HG03095 (cell line): Measurements from ENCODE around the gene TEP1.
"Not testable (repeated sequence)": the region's sequence is repeated elsewhere in the genome, so short reads cannot be mapped to it uniquely, and the experiment has no call there.

ENCODE experiments used
- ATAC-seq: cut with Tn5 transposase; IDR thresholded peaks from one replicate; pipeline ENCODE4 v1.9.1; 2021; ENCODE audit warnings: moderate library complexity; ENCODE audit not compliant: unreplicated experiment

The TEP1 gene

DNA sequence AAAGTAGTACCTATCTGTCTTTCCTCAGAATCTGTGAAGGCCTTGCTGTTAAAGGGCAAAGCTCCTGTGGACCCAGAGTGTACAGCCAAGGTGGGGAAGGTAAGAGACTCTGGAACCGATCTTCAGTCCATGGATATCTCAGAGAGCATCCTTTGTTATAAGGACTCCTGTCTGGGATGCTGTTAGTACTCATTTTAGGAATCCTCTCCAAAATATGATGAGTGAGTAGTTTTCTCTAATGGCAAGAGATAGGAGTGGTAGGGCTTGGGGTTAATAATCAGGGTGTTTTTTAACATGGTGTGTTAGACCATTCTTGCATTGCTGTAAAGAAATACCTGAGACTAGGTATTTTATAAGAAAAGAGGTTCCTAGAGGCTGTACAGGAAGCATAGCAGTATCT, 67.9 kb downstream of the TEP1 start:
- ATAC-seq: no peak

DNA sequence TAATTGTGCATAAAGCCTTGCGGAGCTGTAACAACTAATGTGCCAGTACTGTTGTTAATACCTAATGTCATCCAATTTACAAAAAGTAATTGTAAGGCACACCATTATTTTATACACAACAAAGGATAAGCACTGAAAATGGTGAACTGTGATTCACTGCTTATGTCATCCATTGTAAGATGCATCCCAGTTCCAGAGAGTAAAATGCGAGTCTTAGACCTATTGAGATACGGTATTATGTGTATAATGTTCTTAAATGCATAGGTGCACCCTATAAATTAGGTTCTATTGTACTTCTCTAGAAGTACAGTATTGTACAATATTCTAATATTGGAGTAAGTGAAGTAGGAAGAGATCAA, 69.5 kb downstream of the TEP1 start:
- ATAC-seq: no peak

DNA sequence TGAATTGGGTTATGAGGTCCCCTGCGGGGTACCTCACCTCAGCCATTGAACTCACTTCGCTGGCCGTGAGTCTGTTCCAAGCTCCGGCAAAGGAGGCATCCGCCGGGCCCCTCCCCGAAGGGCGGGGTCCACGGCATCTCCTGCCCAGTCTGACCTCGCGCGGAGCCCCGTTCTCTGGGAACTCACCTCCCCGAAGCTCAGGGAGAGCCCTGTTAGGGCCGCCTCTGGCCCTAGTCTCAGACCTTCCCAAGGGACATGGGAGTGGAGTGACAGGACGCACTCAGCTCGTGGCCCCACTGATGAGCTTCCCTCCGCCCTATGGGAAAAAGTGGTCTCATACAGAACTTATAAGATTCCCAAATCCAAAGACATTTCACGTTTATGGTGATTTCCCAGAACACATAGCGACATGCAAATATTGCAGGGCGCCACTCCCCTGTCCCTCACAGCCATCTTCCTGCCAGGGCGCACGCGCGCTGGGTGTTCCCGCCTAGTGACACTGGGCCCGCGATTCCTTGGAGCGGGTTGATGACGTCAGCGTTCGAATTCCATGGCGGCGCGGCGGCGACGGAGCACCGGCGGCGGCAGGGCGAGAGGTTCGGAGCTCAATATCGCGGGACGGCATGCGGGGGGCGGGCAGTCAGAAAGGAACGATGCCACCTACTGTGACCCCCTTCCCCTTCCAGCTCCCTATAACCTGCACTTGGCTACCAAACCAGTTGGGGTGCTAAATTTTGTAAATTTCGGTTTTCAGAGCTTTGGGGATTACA, 70.0 kb downstream of the TEP1 start, which contains the start of gene PARP2:
Gene PARP2, plus strand, starts transcription at position 544 of the 770 bp plus-strand sequence. Its CDS starts 7 bp downstream, at position 551.
- ATAC-seq: peak; percentile 92

DNA sequence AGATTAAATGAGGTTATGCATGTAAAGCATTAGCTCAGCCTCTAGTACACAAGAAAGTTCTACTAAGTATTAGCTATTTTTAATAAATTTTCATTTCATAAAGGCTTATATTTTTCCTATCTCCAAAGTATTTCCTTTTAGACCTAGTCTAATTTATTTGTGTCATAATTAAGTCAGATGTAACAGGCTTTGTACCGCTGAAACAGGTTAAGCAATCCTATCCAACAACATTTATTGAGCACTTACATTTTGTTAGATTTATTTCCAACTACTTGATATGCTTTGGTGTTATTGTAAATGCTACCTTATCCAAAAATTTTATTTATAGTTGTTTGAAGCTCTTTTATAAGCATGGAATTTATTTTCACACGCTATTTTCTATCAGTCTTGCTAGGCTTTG, 71.7 kb downstream of the TEP1 start:
- ATAC-seq: no peak

DNA sequence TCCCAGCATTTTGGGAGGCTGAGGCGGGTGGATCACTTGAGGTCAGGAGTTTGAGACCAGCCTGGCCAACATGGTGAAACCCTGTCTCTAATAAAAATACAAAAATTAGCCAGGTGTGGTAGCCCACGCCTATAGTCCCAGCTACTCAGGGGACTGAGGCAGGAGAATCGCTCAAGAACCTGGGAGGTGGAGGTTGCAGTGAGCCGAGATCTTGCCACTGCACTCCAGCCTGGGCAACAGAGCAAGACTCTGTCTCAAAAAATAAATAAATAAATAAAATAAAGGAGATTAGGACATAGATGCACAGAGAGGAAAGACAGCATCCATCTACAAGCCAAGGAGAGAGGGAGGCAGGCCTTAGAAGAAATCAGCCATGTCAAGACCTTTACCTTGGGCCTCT, 72.3 kb downstream of the TEP1 start:
- not testable (repeated sequence) for ATAC-seq

DNA sequence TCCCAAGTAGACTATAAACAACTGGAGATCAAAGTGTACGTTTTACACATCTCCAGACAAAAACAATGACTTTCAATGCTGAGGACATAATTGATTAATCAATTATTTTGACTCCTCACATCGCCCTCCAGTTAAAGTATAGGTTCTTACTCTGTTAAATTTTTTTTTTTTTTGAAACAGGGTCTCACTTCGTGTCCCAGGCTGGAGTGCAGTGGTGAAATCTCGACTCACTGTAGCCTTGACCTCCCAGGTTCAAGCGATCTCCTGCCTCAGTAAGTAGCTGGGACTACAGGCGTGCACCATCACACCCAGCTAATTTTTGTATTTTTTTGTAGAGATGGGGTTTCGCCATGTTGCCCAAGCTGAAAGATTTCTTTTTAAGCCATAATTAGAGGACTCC, 79.3 kb downstream of the TEP1 start:
- ATAC-seq: no peak

DNA sequence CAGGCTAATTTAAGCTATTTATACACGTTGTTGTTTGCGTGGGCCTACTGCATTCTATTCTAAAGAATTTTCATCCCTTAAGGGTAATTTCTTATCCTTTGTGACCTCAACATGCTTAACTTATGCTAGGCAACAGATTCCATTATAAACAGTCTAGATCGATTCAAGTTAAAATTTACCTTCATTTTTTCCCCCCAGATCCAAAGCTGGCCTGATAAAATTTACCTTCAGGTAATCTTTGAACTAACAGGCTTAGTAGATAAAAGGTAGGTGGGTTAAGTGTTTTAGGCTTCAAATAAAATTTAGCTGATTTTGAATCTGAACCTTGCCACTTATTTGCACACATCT, 79.8 kb downstream of the TEP1 start:
- no peak for ATAC-seq

DNA sequence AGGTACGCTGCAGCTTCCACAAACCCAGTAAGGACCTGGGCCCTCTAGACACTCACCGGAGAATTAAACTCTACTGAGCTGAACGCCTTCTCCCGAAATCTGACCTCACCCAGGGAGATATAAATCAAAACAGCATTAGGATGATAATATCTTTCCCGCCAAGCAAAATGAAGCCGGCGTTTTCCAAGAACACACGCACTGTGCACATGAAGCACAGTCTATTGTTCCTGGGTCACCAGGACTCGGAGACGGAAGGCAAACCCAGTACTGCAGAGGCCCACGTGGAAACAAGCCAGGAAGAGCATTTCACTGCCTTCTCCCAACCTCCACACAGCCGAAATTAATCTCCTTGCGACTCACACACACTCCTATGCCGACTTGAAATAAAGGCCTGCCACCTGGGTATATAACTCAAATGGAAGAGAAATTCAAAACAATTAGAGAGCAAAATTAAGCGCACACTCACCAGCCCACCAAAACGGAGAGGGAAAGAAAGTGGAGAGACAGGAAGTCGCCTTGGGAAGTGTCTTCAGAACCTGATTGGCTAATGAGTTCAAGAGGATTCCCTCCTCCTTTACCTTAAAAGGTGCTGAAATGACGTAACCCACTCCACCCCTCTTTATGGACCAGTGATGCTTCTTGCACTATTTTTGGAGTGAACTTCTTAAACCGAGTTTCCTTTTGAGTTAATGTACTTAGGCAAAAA, 80.4 kb downstream of the TEP1 start, which contains the start of gene CCNB1IP1:
Gene CCNB1IP1, minus strand, starts transcription at position 492 of the 706 bp plus-strand sequence. CDS start 16,756 bp downstream, outside the sequence.
- ATAC-seq: peak; percentile 97

DNA sequence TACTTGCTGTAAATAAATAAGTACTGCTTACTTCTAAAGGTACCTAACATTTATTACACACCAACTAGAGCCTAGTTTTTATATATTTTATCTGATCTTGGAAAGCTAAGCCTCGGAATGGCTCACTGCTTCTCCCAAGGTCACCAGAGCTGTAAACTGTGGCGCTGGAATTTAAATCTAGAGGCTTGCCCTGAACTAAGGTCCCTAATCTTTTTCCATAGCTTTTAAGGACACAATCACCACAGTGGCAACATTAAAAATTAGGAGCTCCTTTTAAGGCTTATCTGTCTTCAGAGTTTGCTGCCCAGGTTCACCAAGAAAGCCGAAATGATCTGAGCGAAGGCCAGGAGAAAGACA, 80.9 kb downstream of the TEP1 start:
- no peak for ATAC-seq

DNA sequence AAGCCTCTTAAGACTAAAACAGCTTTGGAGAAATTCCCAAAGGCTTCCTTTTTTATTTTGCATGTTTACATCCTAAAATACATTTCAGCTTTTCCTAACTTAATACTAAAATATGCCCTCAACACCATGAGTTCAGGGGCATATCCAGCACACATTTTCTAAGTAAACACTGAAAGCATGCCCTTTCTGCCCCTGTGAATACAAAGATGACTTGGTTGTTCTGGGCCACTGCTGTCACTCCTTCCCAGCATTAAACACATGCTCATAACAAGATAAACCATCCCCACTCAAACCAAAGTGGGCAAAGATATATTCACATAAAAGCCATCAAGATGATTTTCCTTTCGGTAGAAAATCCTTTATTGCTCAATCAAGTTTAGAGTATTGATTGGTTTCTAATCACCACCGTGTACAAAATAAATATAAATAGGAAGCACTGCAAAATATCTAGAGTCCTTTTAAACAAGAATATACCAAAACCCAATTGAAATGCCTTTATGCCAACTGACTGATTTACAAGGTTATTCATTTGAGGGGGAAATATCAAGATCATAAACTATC, 82.2 kb downstream of the TEP1 start:
- ATAC-seq: no peak

DNA sequence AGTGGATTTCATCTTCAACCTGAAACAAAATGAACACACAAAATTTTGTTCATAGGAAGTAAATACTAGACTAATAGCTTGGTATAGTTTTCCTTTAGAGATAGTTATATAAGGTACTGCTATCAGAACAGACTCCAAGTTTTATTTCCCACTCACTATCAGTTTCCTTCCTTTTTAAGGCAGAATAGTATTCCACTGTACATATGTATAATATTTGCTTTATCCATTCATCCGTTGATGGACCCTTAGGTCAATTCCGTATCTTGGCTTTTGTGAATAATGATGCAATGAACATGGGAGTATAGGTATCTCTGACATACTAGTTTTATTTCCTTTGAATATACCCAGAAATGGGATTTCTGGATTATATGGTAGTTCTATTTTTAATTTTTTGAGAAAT, 83.9 kb downstream of the TEP1 start:
- ATAC-seq: no peak

DNA sequence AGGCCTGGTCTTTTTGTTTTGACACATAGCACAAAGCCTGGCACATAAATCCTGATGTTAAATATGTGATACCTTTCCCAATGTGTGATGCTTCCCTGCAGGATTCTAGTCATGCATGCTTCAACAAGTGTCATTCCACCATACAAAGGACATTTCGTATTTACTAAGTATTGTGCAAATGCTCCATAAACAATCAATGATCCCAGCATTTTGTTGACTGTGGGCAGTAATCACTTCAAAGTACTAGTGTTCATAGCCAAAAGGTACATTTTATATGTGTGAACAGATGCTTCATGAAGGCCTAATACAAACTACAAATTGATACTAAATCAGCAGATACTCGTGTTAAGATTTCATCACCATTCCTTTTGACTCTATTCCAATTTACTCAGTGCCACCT, 84.6 kb downstream of the TEP1 start:
- no peak for ATAC-seq

DNA sequence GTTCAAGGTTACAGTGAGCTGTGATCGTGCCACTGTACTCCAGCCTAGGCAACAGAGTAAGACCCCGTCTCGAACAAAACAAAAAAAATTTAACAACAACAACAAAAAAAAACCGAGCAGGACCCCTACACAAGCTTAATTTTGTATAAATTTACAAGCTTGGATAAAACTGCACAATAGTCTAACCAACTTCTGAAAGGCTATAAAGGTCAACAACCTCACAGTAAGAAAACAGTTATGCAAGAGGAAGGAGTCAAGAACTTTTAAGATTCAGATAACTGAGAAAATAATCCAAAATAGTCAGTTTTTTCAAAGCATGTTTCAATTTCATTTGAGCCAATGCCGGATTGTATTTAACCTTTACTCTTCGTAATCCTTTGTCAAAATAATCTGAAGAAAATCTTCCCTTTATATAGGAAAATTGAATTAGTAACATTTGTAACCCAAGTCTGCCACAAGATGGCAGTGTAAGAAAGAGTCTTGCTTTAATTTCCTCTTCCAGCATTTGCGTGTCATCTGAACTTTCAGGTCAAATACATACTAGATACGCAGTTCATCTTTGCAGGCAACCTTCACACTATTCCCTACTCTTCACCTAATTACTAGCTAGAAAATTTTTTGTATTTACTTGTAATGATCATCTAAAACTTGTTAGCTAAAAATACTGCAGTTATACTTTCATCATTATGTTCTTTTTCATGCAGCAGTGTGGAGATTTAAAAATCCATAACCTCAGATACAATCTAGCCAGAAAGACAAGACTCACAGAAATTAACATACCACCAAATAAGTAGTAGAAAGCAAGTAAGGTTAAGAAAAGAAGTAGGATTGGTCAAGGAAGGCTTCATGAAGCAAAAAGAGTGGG, 86.1 kb downstream of the TEP1 start:
- peak; percentile 57 for ATAC-seq

DNA sequence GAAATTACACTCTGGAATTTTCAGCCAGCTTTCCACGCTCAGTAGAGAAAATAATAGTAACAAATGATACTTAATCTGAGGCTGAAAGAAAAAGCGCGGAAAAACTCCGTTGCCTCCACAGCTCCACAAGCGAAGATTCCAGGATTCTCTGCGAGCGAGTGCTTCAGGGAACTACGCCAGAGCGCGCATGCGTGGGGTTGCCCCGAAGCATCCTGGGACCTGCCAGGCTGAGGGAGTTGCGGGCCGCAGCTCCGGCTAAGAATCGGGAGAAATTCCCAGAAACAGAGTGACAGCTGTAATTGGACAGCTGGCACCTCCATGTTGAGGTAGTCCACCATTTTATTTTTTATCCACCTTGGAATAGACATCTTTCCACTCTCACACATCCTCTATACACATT, 95.6 kb downstream of the TEP1 start:
- ATAC-seq: no peak
